HL-60 (cell line): ENCODE results near the gene COX6A1.

ENCODE experiments used
- DNase-seq, 2 experiments: peaks; one replicate each; pipeline ENCODE4 v3.0.0-alpha.2; 2010 to 2020; ENCODE audit warnings: low read depth in 1 of 2, low spot score in 1 of 2
- H3K27ac ChIP-seq: fragments of 250-450 bp; sonication (Bioruptor Pico); replicated peaks from 2 replicates; pipeline ENCODE4 v1.5.1; 2020; ENCODE audit warnings: mild to moderate bottlenecking, moderate library complexity
- H3K27me3 ChIP-seq: fragments of 250-450 bp; sonication (Bioruptor Pico); 2 replicates; pipeline ENCODE4 v1.5.1; 2021; ENCODE audit warnings: mild to moderate bottlenecking, moderate library complexity; ENCODE audit not compliant: insufficient read depth, poor library complexity, severe bottlenecking
- H3K4me3 ChIP-seq: replicated peaks from 2 replicates; pipeline ENCODE4 v1.5.1; 2011; ENCODE audit warnings: mild to moderate bottlenecking, control low read depth, low read length; ENCODE audit not compliant: insufficient read depth
- GABPA ChIP-seq: IDR thresholded peaks from 2 replicates; pipeline ENCODE4 v1.6.1; 2012; ENCODE audit warnings: low read depth
- POLR2AphosphoS5 ChIP-seq: IDR thresholded peaks from 2 replicates; pipeline ENCODE4 v1.6.1; 2012; ENCODE audit warnings: low read depth
- SPI1 ChIP-seq: IDR thresholded peaks from 2 replicates; pipeline ENCODE4 v1.6.1; 2012; ENCODE audit warnings: low read depth, mild to moderate bottlenecking, borderline replicate concordance
- TF ChIP-seq, protein P1 (sequence below): IDR thresholded peaks from one replicate; pipeline ENCODE4 v1.5.1; 2011; ENCODE audit warnings: low read length, control low read depth, inconsistent platforms; ENCODE audit not compliant: insufficient read depth
- TF ChIP-seq, protein P2 (sequence below): IDR thresholded peaks from 2 replicates; pipeline ENCODE4 v1.6.1; 2012; ENCODE audit warnings: low read depth; ENCODE audit not compliant: insufficient replicate concordance

Gene COX6A1

DNA sequence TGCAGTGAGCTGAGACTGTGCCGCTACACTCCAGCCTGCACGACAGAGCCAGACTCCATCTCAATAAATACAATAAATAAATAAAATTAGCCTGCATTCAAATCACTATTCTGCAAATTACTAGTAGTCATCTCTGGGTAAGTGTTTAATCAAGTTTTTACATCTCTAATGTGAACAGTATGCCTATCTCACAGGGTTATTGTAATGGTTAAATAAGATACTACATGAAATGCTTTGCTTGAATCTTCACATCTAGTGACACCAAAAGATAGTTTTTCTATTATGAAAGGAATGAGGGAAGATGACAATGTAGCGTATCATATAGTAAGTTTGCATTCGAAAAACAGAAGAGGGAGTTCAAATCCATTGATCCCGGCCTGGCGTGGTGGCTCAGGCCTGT lies 29.5 kb downstream of the COX6A1 start:
- Histone ChIP-seq H3K27me3 (no peaks in the 10 kb centered on the region), H3K27ac (no peak overlapping the region), H3K4me3 (no peak overlapping the region; the same call in 1 of the 2 replicates)
- TF ChIP-seq, protein P1, sequence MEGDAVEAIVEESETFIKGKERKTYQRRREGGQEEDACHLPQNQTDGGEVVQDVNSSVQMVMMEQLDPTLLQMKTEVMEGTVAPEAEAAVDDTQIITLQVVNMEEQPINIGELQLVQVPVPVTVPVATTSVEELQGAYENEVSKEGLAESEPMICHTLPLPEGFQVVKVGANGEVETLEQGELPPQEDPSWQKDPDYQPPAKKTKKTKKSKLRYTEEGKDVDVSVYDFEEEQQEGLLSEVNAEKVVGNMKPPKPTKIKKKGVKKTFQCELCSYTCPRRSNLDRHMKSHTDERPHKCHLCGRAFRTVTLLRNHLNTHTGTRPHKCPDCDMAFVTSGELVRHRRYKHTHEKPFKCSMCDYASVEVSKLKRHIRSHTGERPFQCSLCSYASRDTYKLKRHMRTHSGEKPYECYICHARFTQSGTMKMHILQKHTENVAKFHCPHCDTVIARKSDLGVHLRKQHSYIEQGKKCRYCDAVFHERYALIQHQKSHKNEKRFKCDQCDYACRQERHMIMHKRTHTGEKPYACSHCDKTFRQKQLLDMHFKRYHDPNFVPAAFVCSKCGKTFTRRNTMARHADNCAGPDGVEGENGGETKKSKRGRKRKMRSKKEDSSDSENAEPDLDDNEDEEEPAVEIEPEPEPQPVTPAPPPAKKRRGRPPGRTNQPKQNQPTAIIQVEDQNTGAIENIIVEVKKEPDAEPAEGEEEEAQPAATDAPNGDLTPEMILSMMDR: no peak
- TF ChIP-seq POLR2AphosphoS5: no peak
- TF ChIP-seq, protein P2, sequence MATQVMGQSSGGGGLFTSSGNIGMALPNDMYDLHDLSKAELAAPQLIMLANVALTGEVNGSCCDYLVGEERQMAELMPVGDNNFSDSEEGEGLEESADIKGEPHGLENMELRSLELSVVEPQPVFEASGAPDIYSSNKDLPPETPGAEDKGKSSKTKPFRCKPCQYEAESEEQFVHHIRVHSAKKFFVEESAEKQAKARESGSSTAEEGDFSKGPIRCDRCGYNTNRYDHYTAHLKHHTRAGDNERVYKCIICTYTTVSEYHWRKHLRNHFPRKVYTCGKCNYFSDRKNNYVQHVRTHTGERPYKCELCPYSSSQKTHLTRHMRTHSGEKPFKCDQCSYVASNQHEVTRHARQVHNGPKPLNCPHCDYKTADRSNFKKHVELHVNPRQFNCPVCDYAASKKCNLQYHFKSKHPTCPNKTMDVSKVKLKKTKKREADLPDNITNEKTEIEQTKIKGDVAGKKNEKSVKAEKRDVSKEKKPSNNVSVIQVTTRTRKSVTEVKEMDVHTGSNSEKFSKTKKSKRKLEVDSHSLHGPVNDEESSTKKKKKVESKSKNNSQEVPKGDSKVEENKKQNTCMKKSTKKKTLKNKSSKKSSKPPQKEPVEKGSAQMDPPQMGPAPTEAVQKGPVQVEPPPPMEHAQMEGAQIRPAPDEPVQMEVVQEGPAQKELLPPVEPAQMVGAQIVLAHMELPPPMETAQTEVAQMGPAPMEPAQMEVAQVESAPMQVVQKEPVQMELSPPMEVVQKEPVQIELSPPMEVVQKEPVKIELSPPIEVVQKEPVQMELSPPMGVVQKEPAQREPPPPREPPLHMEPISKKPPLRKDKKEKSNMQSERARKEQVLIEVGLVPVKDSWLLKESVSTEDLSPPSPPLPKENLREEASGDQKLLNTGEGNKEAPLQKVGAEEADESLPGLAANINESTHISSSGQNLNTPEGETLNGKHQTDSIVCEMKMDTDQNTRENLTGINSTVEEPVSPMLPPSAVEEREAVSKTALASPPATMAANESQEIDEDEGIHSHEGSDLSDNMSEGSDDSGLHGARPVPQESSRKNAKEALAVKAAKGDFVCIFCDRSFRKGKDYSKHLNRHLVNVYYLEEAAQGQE: no peak
- no peak for TF ChIP-seq GABPA
- TF ChIP-seq SPI1: no peak
- no peak for DNase-seq

DNA sequence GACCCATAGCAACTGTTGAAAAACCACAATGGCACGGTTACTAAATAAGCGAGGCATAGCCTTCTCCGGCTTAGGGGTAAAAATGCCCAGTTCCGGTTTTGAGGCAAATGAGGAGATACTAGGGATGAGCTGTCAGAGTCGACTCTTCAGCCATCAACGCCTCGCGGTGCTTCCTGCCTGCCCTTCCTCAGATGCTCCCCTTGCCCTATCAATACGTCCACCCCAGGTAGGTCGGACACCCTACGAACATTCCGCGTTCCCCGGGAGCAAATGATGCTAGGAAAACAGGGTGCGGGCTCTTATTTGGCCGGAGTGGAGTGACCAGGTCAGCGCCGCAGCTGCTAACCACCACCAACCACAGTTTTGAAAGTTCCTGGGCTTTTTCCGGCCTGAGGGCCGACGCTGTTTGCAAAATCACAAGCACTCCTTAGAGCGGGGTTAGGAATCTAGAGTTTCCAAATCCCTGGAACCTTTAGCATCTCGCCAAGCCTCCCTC lies 30.5 kb downstream of the COX6A1 start:
- peak in 1 of 2 experiments; percentile 80 for DNase-seq
- H3K27me3 ChIP-seq: no peaks in the 10 kb centered on the region
- H3K27ac ChIP-seq: peak overlapping the region; percentile 93
- TF ChIP-seq POLR2AphosphoS5 (no peak), SPI1 (peak; percentile 73)
- TF ChIP-seq, protein P1: no peak
- peak overlapping the region; percentile 90 for H3K4me3 ChIP-seq

DNA sequence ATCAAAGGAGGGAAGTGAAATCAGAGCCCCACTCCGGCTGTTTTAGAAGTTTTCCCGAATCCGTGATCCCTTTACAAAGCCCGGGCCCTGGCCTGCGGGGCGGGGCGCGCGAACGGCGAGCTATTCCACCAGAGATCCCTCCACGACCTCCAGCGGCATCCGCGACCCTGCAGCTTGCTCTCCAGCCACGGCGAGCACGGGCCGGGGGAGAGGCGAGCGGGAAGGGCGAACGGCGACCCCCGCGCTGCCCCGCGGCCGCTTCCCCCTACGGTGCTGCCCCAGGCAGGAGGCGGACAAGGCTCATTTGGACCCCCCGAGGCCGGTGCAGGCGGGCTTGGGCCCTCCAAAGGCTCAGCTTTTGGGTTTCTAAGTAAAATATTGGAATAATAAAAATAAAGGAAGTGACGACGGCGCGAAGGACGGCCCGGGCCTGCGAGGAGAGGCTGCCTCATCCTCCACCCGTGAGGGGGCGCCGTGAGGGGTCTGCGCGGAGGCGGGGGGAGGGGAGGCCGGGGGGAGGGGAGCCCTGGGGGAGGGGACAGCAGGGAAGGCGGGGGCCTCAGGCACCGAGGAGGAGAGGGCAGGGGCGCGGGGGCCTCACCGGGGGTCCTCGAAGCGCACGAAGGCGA lies 31.0 kb downstream of the COX6A1 start:
- H3K27ac ChIP-seq: peak overlapping the region; percentile 93
- peak overlapping the region; percentile 90 for H3K4me3 ChIP-seq
- TF ChIP-seq SPI1: peak; percentile 60
- TF ChIP-seq, protein P1: no peak
- H3K27me3 ChIP-seq: no peaks in the 10 kb centered on the region
- DNase-seq: peak in 1 of 2 experiments; percentile 22

DNA sequence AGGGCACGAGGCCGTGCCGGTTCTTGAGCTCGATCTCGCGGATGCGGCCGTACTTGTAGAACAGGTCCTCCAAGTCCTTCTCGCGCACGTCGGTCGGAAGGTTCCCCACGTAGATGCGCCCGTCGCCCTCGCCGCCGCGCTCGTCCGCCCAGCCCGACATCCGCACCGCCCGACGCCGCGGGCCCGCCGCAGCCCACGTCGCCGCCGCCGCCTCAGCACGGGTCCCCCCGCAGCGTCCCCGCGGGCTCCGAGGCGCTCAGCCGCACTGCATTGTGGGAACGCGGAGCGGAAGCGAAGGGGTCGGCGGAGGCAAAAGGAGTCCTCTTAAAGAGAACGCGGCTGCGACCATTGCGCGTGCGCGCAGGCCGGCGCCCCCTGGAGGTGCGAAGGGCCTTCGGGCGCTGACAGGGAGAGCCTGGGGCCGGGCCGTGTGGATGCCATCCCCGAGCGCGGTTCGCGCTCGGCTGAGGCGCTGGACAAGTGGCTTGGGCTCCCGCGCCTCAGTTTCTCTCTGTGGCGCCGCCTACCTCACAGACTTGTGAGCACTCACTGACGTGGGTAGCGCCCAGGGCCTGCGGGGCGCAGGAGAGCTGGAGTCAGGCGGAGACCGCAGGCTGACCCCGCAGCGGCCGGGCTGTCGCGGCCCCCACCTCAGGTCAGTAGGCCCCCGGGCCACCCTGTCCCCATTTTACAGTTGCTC lies 31.7 kb downstream of the COX6A1 start, which contains the start of gene SRSF9:
TSS of gene SRSF9 (minus strand) at position 299 of the 700 bp plus-strand sequence. CDS start at position 160, 139 bp downstream.
- TF ChIP-seq, protein P2: no peak
- TF ChIP-seq POLR2AphosphoS5 (peak; percentile 83), SPI1 (peak; percentile 38; the same call in 1 of the 2 replicates), GABPA (0 out of 2 replicates have a peak, but pooled peaks have one; percentile 35)
- TF ChIP-seq, protein P1: peak; percentile 88
- Histone ChIP-seq H3K4me3 (peak within 1 kb of the TSS; percentile 90), H3K27ac (peak within 1 kb of the TSS; percentile 93), H3K27me3 (no peaks in the 10 kb centered on the region)
- DNase-seq: peak; percentile 93 to 96
